ENCODE data around the gene C17orf78. TPM values are rescaled to one million over a fixed set of nuclear protein-coding genes. Genes with fewer than 3 reads are reported as not detected.

C17orf78 gene
- total RNA-seq, 2 experiments from 2014 or later, result not detected

GRCh38 chr17:37410357-37410756 lies 34.6 kb downstream of the C17orf78 start:
- ChIA-PET POLR2A (no interaction called here), CTCF (interaction anchor here (1.1 kb wide), 2 partner anchors 10 to 37 kb away, joined by 4 read pairs; no protein-coding TSS in a partner anchor)
- ATAC-seq (no peak), DNase-seq (no peak)
- Mint-ChIP-seq H3K9me3 (ENCODE audit: insufficient read depth) (no peaks in the 10 kb centered on the region), H3K27me3 (ENCODE audit: low read depth) (no peaks in the 10 kb centered on the region), H3K4me3 (no peak overlapping the region), H3K27ac (no peak overlapping the region), H3K4me1 (ENCODE audit: low read depth) (peaks cover 42% of the 10 kb centered on the region), H3K36me3 (ENCODE audit: low read depth) (peaks cover 52% of the 10 kb centered on the region)

GRCh38 chr17:37413875-37414519 lies 38.2 kb downstream of the C17orf78 start:
- ATAC-seq, result no peak
- H3K9me3 Mint-ChIP-seq (ENCODE audit: insufficient read depth), result no peaks in the 10 kb centered on the region
- H3K36me3 Mint-ChIP-seq (ENCODE audit: low read depth), result peaks cover 43% of the 10 kb centered on the region
- H3K27ac Mint-ChIP-seq, result no peak overlapping the region
- ChIA-PET CTCF (interaction anchor here (0.6 to 1.2 kb wide), 5 partner anchors 13 to 90 kb away, joined by 3 to 5 read pairs (median 4); no protein-coding TSS in a partner anchor), POLR2A (no interaction called here)
- DNase-seq, result no peak
- peaks cover 27% of the 10 kb centered on the region for H3K4me1 Mint-ChIP-seq (ENCODE audit: low read depth)
- H3K4me3 Mint-ChIP-seq, result no peak overlapping the region
- no peaks in the 10 kb centered on the region for H3K27me3 Mint-ChIP-seq (ENCODE audit: low read depth)

- DNase-seq (no peak), ATAC-seq (no peak)
- Mint-ChIP-seq H3K4me1 (ENCODE audit: low read depth) (peaks cover 12% of the 10 kb centered on the region), H3K36me3 (ENCODE audit: low read depth) (peaks cover 41% of the 10 kb centered on the region), H3K9me3 (ENCODE audit: insufficient read depth) (no peaks in the 10 kb centered on the region), H3K4me3 (no peak overlapping the region), H3K27me3 (ENCODE audit: low read depth) (no peaks in the 10 kb centered on the region), H3K27ac (no peak overlapping the region)
- CTCF ChIA-PET, result no interaction called here
- POLR2A ChIA-PET, result no interaction called here
Observed at GRCh38 chr17:37417852-37418251, 42.1 kb downstream of the C17orf78 start.

- peaks cover 44% of the 10 kb centered on the region for H3K36me3 Mint-ChIP-seq (ENCODE audit: low read depth)
- DNase-seq, result no peak
- ChIA-PET CTCF (interaction anchor here (1.5 to 1.8 kb wide), 2 partner anchors 12 to 49 kb away, joined by 3 to 6 read pairs; no protein-coding TSS in a partner anchor), POLR2A (no interaction called here)
- peak overlapping the region; percentile 3 for H3K27ac Mint-ChIP-seq
- no peaks in the 10 kb centered on the region for H3K27me3 Mint-ChIP-seq (ENCODE audit: low read depth)
- peaks cover 1% of the 10 kb centered on the region for H3K4me1 Mint-ChIP-seq (ENCODE audit: low read depth)
- no peak for ATAC-seq
- H3K4me3 Mint-ChIP-seq, result no peak overlapping the region
- H3K9me3 Mint-ChIP-seq (ENCODE audit: insufficient read depth), result no peaks in the 10 kb centered on the region
Observed at GRCh38 chr17:37422971-37423625, 47.3 kb downstream of the C17orf78 start.

- ChIA-PET CTCF (no interaction called here), POLR2A (no interaction called here)
- Mint-ChIP-seq H3K9me3 (ENCODE audit: insufficient read depth) (no peaks in the 10 kb centered on the region), H3K4me3 (no peak overlapping the region), H3K4me1 (ENCODE audit: low read depth) (peaks cover 14% of the 10 kb centered on the region), H3K27ac (no peak overlapping the region), H3K27me3 (ENCODE audit: low read depth) (no peaks in the 10 kb centered on the region), H3K36me3 (ENCODE audit: low read depth) (peaks cover 55% of the 10 kb centered on the region)
- DNase-seq, result no peak
- ATAC-seq, result no peak
Observed at GRCh38 chr17:37425268-37425667, 49.5 kb downstream of the C17orf78 start.

GRCh38 chr17:37429039-37429438 lies 53.3 kb downstream of the C17orf78 start:
- POLR2A ChIA-PET, result interaction anchor here (1.4 kb wide), 1 partner anchor 21 kb away, joined by 8 read pairs; no protein-coding TSS in a partner anchor
- Mint-ChIP-seq H3K36me3 (ENCODE audit: low read depth) (peaks cover 68% of the 10 kb centered on the region), H3K27me3 (ENCODE audit: low read depth) (no peaks in the 10 kb centered on the region), H3K4me1 (ENCODE audit: low read depth) (peaks cover 32% of the 10 kb centered on the region), H3K4me3 (no peak overlapping the region), H3K27ac (peak overlapping the region; percentile 88), H3K9me3 (ENCODE audit: insufficient read depth) (no peaks in the 10 kb centered on the region)
- CTCF ChIA-PET, result interaction anchor here (1.4 to 3.2 kb wide), 2 partner anchors 9 to 56 kb away, joined by 8 to 14 read pairs; no protein-coding TSS in a partner anchor
- DNase-seq (no peak), ATAC-seq (no peak)

- CTCF ChIA-PET, result interaction anchor here (1.0 to 3.2 kb wide), 4 partner anchors 9 to 56 kb away, joined by 3 to 14 read pairs (median 6); no protein-coding TSS in a partner anchor
- Mint-ChIP-seq H3K4me1 (ENCODE audit: low read depth) (peaks cover 32% of the 10 kb centered on the region), H3K4me3 (peak overlapping the region; percentile 30), H3K27ac (peak overlapping the region; percentile 88), H3K9me3 (ENCODE audit: insufficient read depth) (no peaks in the 10 kb centered on the region), H3K36me3 (ENCODE audit: low read depth) (peaks cover 70% of the 10 kb centered on the region), H3K27me3 (ENCODE audit: low read depth) (no peaks in the 10 kb centered on the region)
- POLR2A ChIA-PET, result interaction anchor here (1.1 to 1.4 kb wide), 4 partner anchors 20 to 180 kb away, joined by 4 to 8 read pairs (median 4); partner anchors contain the start of gene SYNRG
- DNase-seq, result no peak
- ATAC-seq, result no peak
Observed at GRCh38 chr17:37429453-37429852, 53.7 kb downstream of the C17orf78 start.

- CTCF ChIA-PET, result interaction anchor here (0.9 to 3.2 kb wide), 5 partner anchors 8 to 57 kb away, joined by 3 to 14 read pairs (median 4); no protein-coding TSS in a partner anchor
- H3K27ac Mint-ChIP-seq, result peak overlapping the region; percentile 88
- no peaks in the 10 kb centered on the region for H3K27me3 Mint-ChIP-seq (ENCODE audit: low read depth)
- no peaks in the 10 kb centered on the region for H3K9me3 Mint-ChIP-seq (ENCODE audit: insufficient read depth)
- ATAC-seq, result peak; percentile 84
- peaks cover 32% of the 10 kb centered on the region for H3K4me1 Mint-ChIP-seq (ENCODE audit: low read depth)
- H3K36me3 Mint-ChIP-seq (ENCODE audit: low read depth), result peaks cover 65% of the 10 kb centered on the region
- H3K4me3 Mint-ChIP-seq, result peak overlapping the region; percentile 30
- DNase-seq, result no peak
- POLR2A ChIA-PET, result interaction anchor here (0.5 to 1.4 kb wide), 6 partner anchors 9 to 179 kb away, joined by 3 to 8 read pairs (median 4); partner anchors contain the start of gene SYNRG
Observed at GRCh38 chr17:37430051-37430627, 54.4 kb downstream of the C17orf78 start.

- Mint-ChIP-seq H3K36me3 (ENCODE audit: low read depth) (peaks cover 49% of the 10 kb centered on the region), H3K4me3 (no peak overlapping the region), H3K27ac (no peak overlapping the region), H3K9me3 (ENCODE audit: insufficient read depth) (no peaks in the 10 kb centered on the region), H3K4me1 (ENCODE audit: low read depth) (peaks cover 34% of the 10 kb centered on the region), H3K27me3 (ENCODE audit: low read depth) (no peaks in the 10 kb centered on the region)
- CTCF ChIA-PET, result no interaction called here
- DNase-seq, result no peak
- POLR2A ChIA-PET, result interaction anchor here (1.3 to 1.5 kb wide), 2 partner anchors 25 to 26 kb away, joined by 3 read pairs; partner anchors contain the start of genes ACACA and TADA2A
- ATAC-seq, result no peak
Observed at GRCh38 chr17:37432671-37433070, 56.9 kb downstream of the C17orf78 start.

GRCh38 chr17:37438141-37438540 lies 62.4 kb downstream of the C17orf78 start:
- peaks cover 6% of the 10 kb centered on the region for H3K4me1 Mint-ChIP-seq (ENCODE audit: low read depth)
- ChIA-PET POLR2A (no interaction called here), CTCF (interaction anchor here (0.8 to 3.2 kb wide), 9 partner anchors 8 to 181 kb away, joined by 3 to 11 read pairs (median 4); no protein-coding TSS in a partner anchor)
- no peak overlapping the region for H3K27ac Mint-ChIP-seq
- ATAC-seq, result no peak
- no peak for DNase-seq
- no peaks in the 10 kb centered on the region for H3K27me3 Mint-ChIP-seq (ENCODE audit: low read depth)
- no peak overlapping the region for H3K4me3 Mint-ChIP-seq
- peaks cover 53% of the 10 kb centered on the region for H3K36me3 Mint-ChIP-seq (ENCODE audit: low read depth)
- no peaks in the 10 kb centered on the region for H3K9me3 Mint-ChIP-seq (ENCODE audit: insufficient read depth)

- DNase-seq, result no peak
- Mint-ChIP-seq H3K27me3 (ENCODE audit: low read depth) (no peaks in the 10 kb centered on the region), H3K4me1 (ENCODE audit: low read depth) (peaks cover 6% of the 10 kb centered on the region), H3K36me3 (ENCODE audit: low read depth) (peaks cover 51% of the 10 kb centered on the region), H3K27ac (no peak overlapping the region), H3K9me3 (ENCODE audit: insufficient read depth) (no peaks in the 10 kb centered on the region), H3K4me3 (no peak overlapping the region)
- no peak for ATAC-seq
- CTCF ChIA-PET, result interaction anchor here (1.2 kb wide), 1 partner anchor 10 kb away, joined by 3 read pairs; no protein-coding TSS in a partner anchor
- POLR2A ChIA-PET, result no interaction called here
Observed at GRCh38 chr17:37440424-37440823, 64.6 kb downstream of the C17orf78 start.

Data from activated CD8-positive, alpha-beta T cell treated with anti-CD3 and anti-CD28 coated beads, Interleukin-2, amount 10 ng/mL, durations not matched to agents 7 days and 5 days (primary cell).